Ovary (tissue), 3 donors: Measurements from ENCODE around the gene TBP.

ENCODE experiments used
- POLR2A ChIP-seq: fragments of 450-650 bp; IDR thresholded peaks from one replicate; pipeline ENCODE4 v1.6.1; 2017; ENCODE audit warnings: antibody characterized with exemption, mild to moderate bottlenecking, moderate library complexity
- TF ChIP-seq, protein P1 (sequence below), 3 donors: fragments of 450-650 bp in 2 of 3; fragments of 200-600 bp in 1 of 3; IDR thresholded peaks; one replicate each; pipeline versions ENCODE4 v1.5.1 to v1.8.0; 2016 to 2022; ENCODE audit warnings: antibody characterized with exemption in 3 of 3, mild to moderate bottlenecking in 1 of 3
- donor health status: DM: no; HTN: no; CAD: no.

DNA sequence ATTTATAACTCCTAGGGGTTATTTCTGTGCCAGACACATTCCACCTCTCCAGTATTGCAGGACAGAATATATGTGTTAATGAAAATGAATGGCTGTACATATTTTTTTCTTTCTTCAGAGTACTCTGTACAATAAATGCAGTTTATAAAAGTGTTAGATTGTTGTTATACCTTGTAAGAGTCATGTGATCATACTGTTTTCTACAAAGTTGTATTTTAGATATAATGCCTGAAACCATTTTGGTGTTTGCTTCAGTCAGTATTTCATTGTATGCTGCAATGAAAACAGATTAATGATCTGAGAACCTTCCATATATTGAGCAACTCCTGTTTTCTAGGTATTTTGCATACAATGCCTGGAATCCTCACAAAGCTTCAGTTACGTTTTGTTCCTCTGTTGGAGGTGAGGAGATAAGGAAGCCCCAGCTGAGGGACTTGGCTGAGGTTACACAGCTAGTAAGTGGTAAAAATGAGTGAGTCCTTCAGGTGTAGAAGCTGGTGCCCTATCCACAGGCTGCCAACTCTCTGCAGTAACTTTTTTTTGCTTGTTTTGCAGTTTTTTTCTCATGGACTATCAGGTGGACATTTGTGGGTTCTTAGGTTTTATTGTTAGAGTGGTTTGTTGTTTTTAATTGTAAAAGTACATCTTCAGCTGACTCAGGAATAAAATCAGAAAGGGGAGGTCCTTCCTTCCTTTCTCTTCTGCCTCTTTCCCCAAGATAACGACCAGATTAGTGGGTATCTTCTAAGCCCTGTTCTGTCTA, 18.7 kb downstream of the TBP start:
- TF ChIP-seq, protein P1, sequence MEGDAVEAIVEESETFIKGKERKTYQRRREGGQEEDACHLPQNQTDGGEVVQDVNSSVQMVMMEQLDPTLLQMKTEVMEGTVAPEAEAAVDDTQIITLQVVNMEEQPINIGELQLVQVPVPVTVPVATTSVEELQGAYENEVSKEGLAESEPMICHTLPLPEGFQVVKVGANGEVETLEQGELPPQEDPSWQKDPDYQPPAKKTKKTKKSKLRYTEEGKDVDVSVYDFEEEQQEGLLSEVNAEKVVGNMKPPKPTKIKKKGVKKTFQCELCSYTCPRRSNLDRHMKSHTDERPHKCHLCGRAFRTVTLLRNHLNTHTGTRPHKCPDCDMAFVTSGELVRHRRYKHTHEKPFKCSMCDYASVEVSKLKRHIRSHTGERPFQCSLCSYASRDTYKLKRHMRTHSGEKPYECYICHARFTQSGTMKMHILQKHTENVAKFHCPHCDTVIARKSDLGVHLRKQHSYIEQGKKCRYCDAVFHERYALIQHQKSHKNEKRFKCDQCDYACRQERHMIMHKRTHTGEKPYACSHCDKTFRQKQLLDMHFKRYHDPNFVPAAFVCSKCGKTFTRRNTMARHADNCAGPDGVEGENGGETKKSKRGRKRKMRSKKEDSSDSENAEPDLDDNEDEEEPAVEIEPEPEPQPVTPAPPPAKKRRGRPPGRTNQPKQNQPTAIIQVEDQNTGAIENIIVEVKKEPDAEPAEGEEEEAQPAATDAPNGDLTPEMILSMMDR (IDR thresholded peaks at IDR 0.05) = no peak
- no peak for TF ChIP-seq POLR2A
